PC-3 (cell line): ENCODE data around the gene HIVEP3.

ENCODE experiments used
- EZH2 ChIP-seq: fragments of 300-600 bp; sonication (generic); IDR thresholded peaks from one replicate; pipeline ENCODE4 v1.6.1; 2017; ENCODE audit warnings: antibody characterized with exemption, mild to moderate bottlenecking, low read length; ENCODE audit not compliant: unreplicated experiment
- EZH2phosphoT487 ChIP-seq: fragments of 300-600 bp; sonication (generic); IDR thresholded peaks from 2 replicates; pipeline ENCODE4 v1.6.1; 2018; ENCODE audit warnings: mild to moderate bottlenecking, antibody characterized with exemption, low read length, borderline replicate concordance
- TF ChIP-seq, protein P1 (sequence below): fragments of 300-600 bp; sonication (generic); conservative IDR thresholded peaks from 2 replicates; pipeline ENCODE4 v1.5.1; 2017; ENCODE audit warnings: antibody characterized with exemption, low read depth, mild to moderate bottlenecking, low read length

DNA sequence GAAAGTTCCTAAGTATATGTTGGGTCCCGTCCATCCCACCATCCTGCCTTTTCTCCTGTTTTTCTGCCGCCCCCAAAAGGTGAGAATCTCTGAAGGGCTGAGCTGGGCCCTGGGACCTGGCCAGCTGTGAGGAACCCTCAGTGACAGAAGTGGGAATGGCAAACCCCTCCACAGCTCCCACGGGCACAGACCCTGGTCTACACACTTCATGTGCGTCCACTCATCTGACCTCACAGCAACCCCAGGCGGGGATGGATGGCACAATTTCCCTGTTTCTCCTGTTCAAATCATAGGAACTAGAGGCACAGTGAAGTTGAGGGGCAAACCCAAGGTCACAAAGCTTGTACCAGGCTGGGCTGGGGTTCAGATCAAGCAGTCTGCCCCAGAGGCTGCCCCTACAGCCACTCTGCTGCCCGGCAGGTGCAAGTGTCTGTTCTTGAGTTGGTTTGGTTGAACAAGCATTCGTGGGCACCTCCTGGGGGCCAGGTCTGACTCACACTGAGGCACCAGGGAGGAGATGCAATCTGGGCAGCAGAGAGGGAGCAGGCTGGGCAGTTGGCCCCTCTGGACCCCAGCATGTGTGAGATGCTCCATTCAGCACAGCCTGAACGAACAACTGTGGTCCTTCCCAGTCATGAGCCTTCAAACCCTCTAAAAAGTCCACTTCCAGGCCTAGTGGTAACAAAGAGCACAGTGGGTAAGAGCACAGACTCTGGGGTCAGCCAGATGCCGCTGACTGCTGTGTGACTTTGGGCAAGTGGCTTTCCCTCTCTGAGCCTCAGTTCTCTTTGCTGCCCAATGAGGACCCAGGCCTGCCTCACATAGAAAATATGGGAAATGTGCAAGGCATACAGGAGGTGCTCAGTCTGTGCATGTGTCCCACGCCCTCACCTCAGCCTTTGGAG lies 438.3 kb downstream of the HIVEP3 start:
- TF ChIP-seq, protein P1, sequence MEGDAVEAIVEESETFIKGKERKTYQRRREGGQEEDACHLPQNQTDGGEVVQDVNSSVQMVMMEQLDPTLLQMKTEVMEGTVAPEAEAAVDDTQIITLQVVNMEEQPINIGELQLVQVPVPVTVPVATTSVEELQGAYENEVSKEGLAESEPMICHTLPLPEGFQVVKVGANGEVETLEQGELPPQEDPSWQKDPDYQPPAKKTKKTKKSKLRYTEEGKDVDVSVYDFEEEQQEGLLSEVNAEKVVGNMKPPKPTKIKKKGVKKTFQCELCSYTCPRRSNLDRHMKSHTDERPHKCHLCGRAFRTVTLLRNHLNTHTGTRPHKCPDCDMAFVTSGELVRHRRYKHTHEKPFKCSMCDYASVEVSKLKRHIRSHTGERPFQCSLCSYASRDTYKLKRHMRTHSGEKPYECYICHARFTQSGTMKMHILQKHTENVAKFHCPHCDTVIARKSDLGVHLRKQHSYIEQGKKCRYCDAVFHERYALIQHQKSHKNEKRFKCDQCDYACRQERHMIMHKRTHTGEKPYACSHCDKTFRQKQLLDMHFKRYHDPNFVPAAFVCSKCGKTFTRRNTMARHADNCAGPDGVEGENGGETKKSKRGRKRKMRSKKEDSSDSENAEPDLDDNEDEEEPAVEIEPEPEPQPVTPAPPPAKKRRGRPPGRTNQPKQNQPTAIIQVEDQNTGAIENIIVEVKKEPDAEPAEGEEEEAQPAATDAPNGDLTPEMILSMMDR = no peak
- TF ChIP-seq EZH2 (no peak), EZH2phosphoT487 (no peak)
